Epithelial cell of proximal tubule (primary cell): ENCODE results near the gene MAMDC2. TPM values are rescaled to one million over a fixed set of nuclear protein-coding genes. Genes with fewer than 3 reads are reported as not detected.
"Not testable (repeated sequence)": the region's sequence is repeated elsewhere in the genome, so short reads cannot be mapped to it uniquely, and the experiment has no call there.

Experiments
- DNase-seq: peaks from one replicate; pipeline ENCODE4 v3.0.0-alpha.2; 2011; ENCODE audit warnings: low read depth
- H3K4me3 ChIP-seq: 2 replicates; pipeline ENCODE4 v1.5.1; 2011; ENCODE audit warnings: low read depth, mild to moderate bottlenecking, low read length
- CTCF ChIP-seq: conservative IDR thresholded peaks from 2 replicates; pipeline ENCODE4 v1.5.1; 2012; ENCODE audit warnings: low read depth, mild to moderate bottlenecking, low read length
- total RNA-seq: library from RNA; depleted of rRNA; stranded (reverse); fragments of >200 nt; gene quantifications from 2 replicates; pipeline ENCODE4 v1.2.3, GENCODE V29; 2015

The MAMDC2 gene
- total RNA-seq, 1 donor from 2014 or later = 5.5 TPM

- no peak for TF ChIP-seq CTCF
- no peak overlapping the region for H3K4me3 ChIP-seq
- no peak for DNase-seq
Observed at GRCh38 chr9:70035691-70036090, 8.0 kb upstream of the MAMDC2 start.

DNA sequence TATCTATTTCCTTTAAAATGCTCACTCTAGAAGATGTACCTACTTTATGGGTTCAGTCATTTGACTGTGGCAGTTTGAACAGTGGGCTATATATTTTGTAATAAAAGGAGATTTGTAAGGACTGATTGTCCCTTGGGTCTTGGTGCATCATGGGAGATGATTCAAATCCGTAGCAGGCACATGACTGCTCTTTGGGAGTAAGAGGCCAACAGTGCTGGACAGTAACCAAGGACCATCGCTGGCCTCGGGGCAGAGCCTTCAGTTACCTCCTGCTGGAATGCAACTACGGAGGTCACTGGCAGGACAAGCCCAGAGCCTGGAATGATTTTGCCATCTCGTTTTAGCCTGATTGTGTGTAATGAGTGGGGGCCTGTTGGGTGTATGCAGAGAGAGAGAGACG is 7.0 kb upstream of the MAMDC2 start:
- H3K4me3 ChIP-seq = no peak overlapping the region
- no peak for TF ChIP-seq CTCF
- DNase-seq = no peak

DNA sequence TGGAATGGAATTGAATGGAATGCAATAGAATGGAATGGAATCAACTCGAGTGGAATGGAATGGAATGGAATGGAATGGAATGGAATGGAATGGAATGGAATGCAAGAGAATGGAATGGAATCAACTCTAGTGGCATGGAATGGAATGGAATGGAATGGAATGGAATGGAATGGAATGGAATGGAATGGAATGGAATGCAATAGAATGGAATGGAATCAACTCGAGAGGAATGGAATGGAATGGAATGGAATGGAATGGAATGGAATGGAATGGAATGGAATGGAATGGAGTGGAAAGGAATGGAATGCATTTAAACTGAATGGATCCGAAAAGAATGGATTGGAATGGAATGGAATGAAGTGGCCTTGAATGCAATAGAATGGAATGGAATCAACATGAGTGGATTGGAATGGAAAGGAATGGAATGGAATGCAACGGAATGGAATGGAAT is 5.5 kb upstream of the MAMDC2 start:
- not testable (repeated sequence) for DNase-seq

GRCh38 chr9:70040376-70040903 is 3.2 kb upstream of the MAMDC2 start:
- H3K4me3 ChIP-seq = no peak overlapping the region
- no peak for DNase-seq
- no peak for TF ChIP-seq CTCF

More for the DNA sequence above, 5.5 kb upstream of the MAMDC2 start:
- H3K4me3 ChIP-seq = not testable (repeated sequence)

GRCh38 chr9:70042461-70043215 is 1.0 kb upstream of the MAMDC2 start:
- DNase-seq = no peak
- peak overlapping the region; percentile 76 for H3K4me3 ChIP-seq
- TF ChIP-seq CTCF = no peak

DNA sequence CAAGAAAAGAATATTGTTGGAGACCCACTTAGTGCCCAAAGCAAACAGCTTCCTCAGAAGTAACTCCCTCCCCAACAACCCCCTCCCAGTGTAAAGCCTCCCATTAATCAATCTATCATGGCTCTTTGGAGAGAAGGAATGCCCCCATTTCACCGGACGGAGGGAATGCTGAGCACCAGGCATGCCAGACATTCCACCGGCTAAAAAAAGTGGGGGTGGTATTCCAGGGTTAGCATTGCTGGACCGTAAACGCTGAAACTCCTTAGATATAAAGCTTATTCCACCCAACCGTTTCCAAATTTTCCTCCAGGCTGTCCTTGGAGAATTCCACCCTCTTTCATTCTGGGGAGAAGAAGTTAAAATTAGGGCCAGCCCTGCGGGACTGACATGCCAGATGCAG is 363 bp upstream of the MAMDC2 start:
- no peak for DNase-seq
- TF ChIP-seq CTCF = no peak
- peak overlapping the region; percentile 76 for H3K4me3 ChIP-seq

- no peak for DNase-seq
- H3K4me3 ChIP-seq = peak overlapping the region; percentile 76
- TF ChIP-seq CTCF = no peak
Observed at GRCh38 chr9:70044490-70045307, 1.1 kb downstream of the MAMDC2 start.
